ENCODE measurements around the gene ARL4C. TPM values are rescaled to one million over a fixed set of nuclear protein-coding genes. Genes with fewer than 3 reads are reported as not detected.

Gene ARL4C
- total and polyA plus RNA-seq, 9 donors, result 0.94 to 18.3 (median 5.1) TPM

DNA sequence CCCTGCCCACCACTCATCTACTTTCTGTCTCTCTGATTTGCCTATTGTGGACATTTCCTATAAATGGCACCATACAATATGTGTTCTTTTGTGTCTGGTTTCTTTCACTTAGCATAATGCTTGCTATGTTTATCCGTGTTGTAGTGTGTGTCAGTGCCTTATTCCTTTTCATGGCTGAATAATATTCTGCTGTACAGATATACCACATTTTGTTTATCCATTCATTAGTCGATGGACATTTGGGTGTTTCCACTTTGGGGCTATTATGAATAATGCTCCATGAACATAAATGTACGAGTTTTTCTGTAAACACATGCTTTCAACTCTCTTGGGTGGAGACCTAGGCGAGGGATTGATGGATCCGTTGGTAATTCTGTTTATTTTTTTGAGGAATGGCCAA, 15.6 kb downstream of the ARL4C start:
- TF ChIP-seq, protein P1, sequence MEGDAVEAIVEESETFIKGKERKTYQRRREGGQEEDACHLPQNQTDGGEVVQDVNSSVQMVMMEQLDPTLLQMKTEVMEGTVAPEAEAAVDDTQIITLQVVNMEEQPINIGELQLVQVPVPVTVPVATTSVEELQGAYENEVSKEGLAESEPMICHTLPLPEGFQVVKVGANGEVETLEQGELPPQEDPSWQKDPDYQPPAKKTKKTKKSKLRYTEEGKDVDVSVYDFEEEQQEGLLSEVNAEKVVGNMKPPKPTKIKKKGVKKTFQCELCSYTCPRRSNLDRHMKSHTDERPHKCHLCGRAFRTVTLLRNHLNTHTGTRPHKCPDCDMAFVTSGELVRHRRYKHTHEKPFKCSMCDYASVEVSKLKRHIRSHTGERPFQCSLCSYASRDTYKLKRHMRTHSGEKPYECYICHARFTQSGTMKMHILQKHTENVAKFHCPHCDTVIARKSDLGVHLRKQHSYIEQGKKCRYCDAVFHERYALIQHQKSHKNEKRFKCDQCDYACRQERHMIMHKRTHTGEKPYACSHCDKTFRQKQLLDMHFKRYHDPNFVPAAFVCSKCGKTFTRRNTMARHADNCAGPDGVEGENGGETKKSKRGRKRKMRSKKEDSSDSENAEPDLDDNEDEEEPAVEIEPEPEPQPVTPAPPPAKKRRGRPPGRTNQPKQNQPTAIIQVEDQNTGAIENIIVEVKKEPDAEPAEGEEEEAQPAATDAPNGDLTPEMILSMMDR (IDR thresholded peaks at IDR 0.05), result no peak
- TF ChIP-seq POLR2A (IDR thresholded peaks at IDR 0.05), result no peak
- TF ChIP-seq EP300 (IDR thresholded peaks at IDR 0.05), result no peak
- no peaks in the 10 kb centered on the region for H3K27me3 ChIP-seq
- H3K27ac ChIP-seq, result no peak overlapping the region
- DNase-seq, result no peak
- intact Hi-C loops (cut with DNase I), result no loop called here
- WGBS, 3 donors, result 87 to 92% (median 90%) methylated on average over 5 of the region's 5 CpGs
- H3K36me3 ChIP-seq, result no peaks in the 10 kb centered on the region
- no peaks in the 10 kb centered on the region for H3K4me1 ChIP-seq (ENCODE audit: insufficient read depth)
- H3K9me3 ChIP-seq, result no peaks in the 10 kb centered on the region
- H3K4me3 ChIP-seq, result no peak overlapping the region

DNA sequence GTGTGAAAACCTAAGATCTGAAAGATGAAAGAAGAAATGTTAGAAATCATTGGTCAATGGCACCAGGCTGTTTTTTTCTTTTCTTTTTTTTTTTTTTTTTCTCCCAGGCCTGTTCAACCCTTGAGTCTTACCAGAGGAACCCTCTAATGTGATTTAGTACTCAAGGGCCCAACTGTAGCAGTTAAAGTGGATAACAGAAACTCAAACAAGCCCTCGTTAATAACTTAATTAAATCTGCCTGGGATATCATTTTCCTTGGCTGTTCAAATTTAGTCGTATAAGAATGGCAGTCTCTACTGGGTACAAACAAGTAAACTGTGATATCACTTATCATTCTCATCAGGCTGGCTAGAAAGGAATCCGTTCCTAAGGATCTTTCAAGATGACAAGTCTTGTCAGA, 16.5 kb downstream of the ARL4C start:
- intact Hi-C loops (cut with DNase I), result no loop called here
- no peaks in the 10 kb centered on the region for H3K27me3 ChIP-seq
- no peaks in the 10 kb centered on the region for H3K4me1 ChIP-seq (ENCODE audit: insufficient read depth)
- H3K36me3 ChIP-seq, result no peaks in the 10 kb centered on the region
- no peaks in the 10 kb centered on the region for H3K9me3 ChIP-seq
- no peak overlapping the region for H3K27ac ChIP-seq
- DNase-seq, result no peak
- WGBS, 3 donors, result 49 to 53% (median 49%) methylated on average over 3 of the region's 3 CpGs
- no peak overlapping the region for H3K4me3 ChIP-seq
- TF ChIP-seq, protein P1 (IDR thresholded peaks at IDR 0.05), result no peak
- no peak for TF ChIP-seq EP300 (IDR thresholded peaks at IDR 0.05)
- no peak for TF ChIP-seq POLR2A (IDR thresholded peaks at IDR 0.05)

DNA sequence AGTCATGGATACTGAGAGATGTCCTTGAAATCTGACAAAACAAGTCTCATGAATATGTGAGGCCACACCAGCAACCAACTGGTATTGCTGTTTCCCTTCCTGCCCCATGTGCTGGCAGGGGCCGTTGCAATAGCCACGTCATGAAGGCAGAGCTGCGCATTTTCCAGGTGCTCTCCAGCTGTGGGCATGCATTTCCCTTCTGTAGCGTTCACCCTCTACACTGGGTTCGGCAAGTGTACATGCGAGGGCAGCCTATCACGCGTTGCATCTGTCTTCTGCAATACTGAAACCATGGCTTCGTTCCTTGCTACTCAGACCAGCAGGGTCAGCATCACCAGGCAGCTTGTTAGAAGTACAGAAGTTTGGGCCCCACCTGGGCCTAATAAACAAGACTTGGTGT, 17.4 kb downstream of the ARL4C start:
- 83 to 90% (median 90%) methylated on average over 9 of the region's 9 CpGs for WGBS, 3 donors
- no peak for DNase-seq

DNA sequence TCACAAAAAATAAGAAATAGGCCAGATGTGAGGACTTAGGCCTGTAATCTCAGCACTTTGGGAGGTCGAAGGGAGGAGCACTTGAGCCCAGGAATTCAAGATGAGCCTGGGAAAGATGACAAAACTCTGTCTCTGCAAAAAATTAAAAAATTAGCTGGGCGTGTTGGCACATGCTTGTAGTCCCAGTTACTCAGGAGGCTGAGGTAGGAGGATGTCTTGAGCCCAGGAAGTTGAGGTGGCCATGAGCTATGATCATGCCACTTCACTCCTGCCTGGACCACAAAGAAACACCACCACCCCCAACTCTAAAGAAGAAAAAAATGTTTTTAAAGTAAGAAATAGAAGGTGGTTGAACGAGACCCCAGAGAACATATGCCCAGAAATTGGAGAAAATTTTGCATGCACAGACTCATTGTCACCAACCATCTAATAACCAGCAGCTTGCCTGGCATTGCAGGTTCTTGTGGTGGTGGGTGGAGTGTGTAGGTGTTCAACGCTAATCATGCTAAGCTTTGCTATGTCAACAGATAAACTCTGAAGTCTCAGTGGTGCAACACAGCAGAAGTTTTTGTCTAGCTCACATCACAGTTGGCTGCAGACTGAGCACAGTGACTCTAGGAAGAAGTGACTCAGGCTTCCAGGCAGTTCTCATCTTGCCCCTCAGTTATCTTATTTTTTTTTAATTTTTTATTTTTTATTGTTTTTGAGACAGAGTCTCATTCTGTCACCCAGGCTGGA, 18.6 kb downstream of the ARL4C start:
- Histone ChIP-seq H3K9me3 (no peaks in the 10 kb centered on the region), H3K27ac (no peak overlapping the region), H3K27me3 (no peaks in the 10 kb centered on the region), H3K4me3 (no peak overlapping the region), H3K36me3 (no peaks in the 10 kb centered on the region), H3K4me1 (ENCODE audit: insufficient read depth) (no peaks in the 10 kb centered on the region)
- 76 to 81% (median 81%) methylated on average over 4 of the region's 4 CpGs for WGBS, 3 donors
- no peak for DNase-seq
- intact Hi-C loops (cut with DNase I), result no loop called here
- TF ChIP-seq EP300 (IDR thresholded peaks at IDR 0.05) (no peak), POLR2A (IDR thresholded peaks at IDR 0.05) (no peak)
- TF ChIP-seq, protein P1 (IDR thresholded peaks at IDR 0.05), result no peak

More for the DNA sequence above, 17.4 kb downstream of the ARL4C start:
- Histone ChIP-seq H3K9me3 (no peaks in the 10 kb centered on the region), H3K4me1 (ENCODE audit: insufficient read depth) (no peaks in the 10 kb centered on the region), H3K4me3 (no peak overlapping the region), H3K27ac (no peak overlapping the region), H3K27me3 (no peaks in the 10 kb centered on the region), H3K36me3 (no peaks in the 10 kb centered on the region)
- intact Hi-C loops (cut with DNase I), result no loop called here
- TF ChIP-seq, protein P1 (IDR thresholded peaks at IDR 0.05), result no peak
- TF ChIP-seq POLR2A (IDR thresholded peaks at IDR 0.05), result no peak
- TF ChIP-seq EP300 (IDR thresholded peaks at IDR 0.05), result no peak

Measured in ovary (tissue), 9 donors.